HUES64 (cell line): ENCODE results near the gene BIRC3.

Experiments
- H3K27ac ChIP-seq: 2 replicates; pipeline ENCODE4 v1.7.0; 2013; ENCODE audit warnings: low read depth, low read length, inconsistent platforms
- H3K27me3 ChIP-seq: 2 replicates; pipeline ENCODE4 v1.6.1; 2013; ENCODE audit warnings: mild to moderate bottlenecking, low read length; ENCODE audit not compliant: insufficient read depth
- H3K36me3 ChIP-seq: 2 replicates; pipeline ENCODE4 v1.6.1; 2013; ENCODE audit warnings: mild to moderate bottlenecking, low read length; ENCODE audit not compliant: insufficient read depth
- H3K4me1 ChIP-seq: 2 replicates; pipeline ENCODE4 v1.6.1; 2013; ENCODE audit warnings: mild to moderate bottlenecking, low read length, moderate library complexity; ENCODE audit not compliant: insufficient read depth
- H3K4me3 ChIP-seq: 2 replicates; pipeline ENCODE4 v1.5.1; 2013; ENCODE audit warnings: mild to moderate bottlenecking, low read length, moderate library complexity
- H3K9ac ChIP-seq: 2 replicates; pipeline ENCODE4 v1.6.1; 2013; ENCODE audit warnings: mild to moderate bottlenecking, low read depth, low read length
- H3K9me3 ChIP-seq: 2 replicates; pipeline ENCODE4 v1.6.1; 2013; ENCODE audit warnings: low read depth, low read length; ENCODE audit not compliant: insufficient read depth
- WGBS: fragments of 150-250, 120-280 bp; methylation state at CpG from one replicate; pipeline ENCODE4 v1.1.7; 2013; ENCODE audit warnings: missing lambda C conversion rate; 5-methylcytosine and 5-hydroxymethylcytosine counted together

Gene BIRC3

GRCh38 chr11:102280245-102280833 lies 36.9 kb upstream of the BIRC3 start:
- Histone ChIP-seq H3K36me3 (no peaks in the 10 kb centered on the region), H3K4me1 (peaks cover 25% of the 10 kb centered on the region), H3K9me3 (no peaks in the 10 kb centered on the region), H3K27me3 (no peaks in the 10 kb centered on the region), H3K27ac (peak overlapping the region; percentile 72; the same call in 1 of the 2 replicates), H3K9ac (no peak overlapping the region), H3K4me3 (peak overlapping the region; percentile 22; the same call in 1 of the 2 replicates)
- 37% methylated on average over 2 of the region's 4 CpGs for WGBS

- no peak overlapping the region for H3K4me3 ChIP-seq
- H3K9me3 ChIP-seq: no peaks in the 10 kb centered on the region
- no peak overlapping the region for H3K9ac ChIP-seq
- no peaks in the 10 kb centered on the region for H3K27me3 ChIP-seq
- WGBS: 100% methylated on average over 1 of the region's 1 CpG
- H3K27ac ChIP-seq: no peak overlapping the region
- peaks cover 25% of the 10 kb centered on the region for H3K4me1 ChIP-seq
- no peaks in the 10 kb centered on the region for H3K36me3 ChIP-seq
These were observed 34.2 kb upstream of the BIRC3 start for GRCh38 chr11:102283116-102283485.

GRCh38 chr11:102284008-102284407 lies 33.3 kb upstream of the BIRC3 start:
- Histone ChIP-seq H3K27ac (no peak overlapping the region), H3K9ac (no peak overlapping the region), H3K9me3 (no peaks in the 10 kb centered on the region), H3K4me3 (no peak overlapping the region), H3K4me1 (peaks cover 23% of the 10 kb centered on the region), H3K36me3 (no peaks in the 10 kb centered on the region), H3K27me3 (no peaks in the 10 kb centered on the region)
- WGBS: 97% methylated on average over 3 of the region's 3 CpGs

- no peaks in the 10 kb centered on the region for H3K36me3 ChIP-seq
- no peak overlapping the region for H3K4me3 ChIP-seq
- no peaks in the 10 kb centered on the region for H3K4me1 ChIP-seq
- no peak overlapping the region for H3K9ac ChIP-seq
- H3K27me3 ChIP-seq: no peaks in the 10 kb centered on the region
- H3K9me3 ChIP-seq: no peaks in the 10 kb centered on the region
- H3K27ac ChIP-seq: no peak overlapping the region
- 96% methylated on average over 3 of the region's 3 CpGs for WGBS
These were observed 31.0 kb upstream of the BIRC3 start for GRCh38 chr11:102286292-102286691.

GRCh38 chr11:102287964-102288724 lies 29.1 kb upstream of the BIRC3 start:
- Histone ChIP-seq H3K9me3 (no peaks in the 10 kb centered on the region), H3K9ac (no peak overlapping the region), H3K36me3 (no peaks in the 10 kb centered on the region), H3K27me3 (no peaks in the 10 kb centered on the region), H3K27ac (no peak overlapping the region), H3K4me1 (no peaks in the 10 kb centered on the region), H3K4me3 (no peak overlapping the region)
- WGBS: 59% methylated on average over 13 of the region's 13 CpGs

- Histone ChIP-seq H3K27ac (no peak overlapping the region), H3K9me3 (no peaks in the 10 kb centered on the region), H3K9ac (no peak overlapping the region)
These were observed 28.6 kb upstream of the BIRC3 start for GRCh38 chr11:102288725-102289083.

GRCh38 chr11:102289592-102289991 lies 27.7 kb upstream of the BIRC3 start:
- no peak overlapping the region for H3K4me3 ChIP-seq
- H3K36me3 ChIP-seq: no peaks in the 10 kb centered on the region
- H3K4me1 ChIP-seq: no peaks in the 10 kb centered on the region
- no peak overlapping the region for H3K9ac ChIP-seq
- 58% methylated on average over 3 of the region's 3 CpGs for WGBS
- no peaks in the 10 kb centered on the region for H3K9me3 ChIP-seq
- no peak overlapping the region for H3K27ac ChIP-seq
- H3K27me3 ChIP-seq: no peaks in the 10 kb centered on the region

More at GRCh38 chr11:102288725-102289083, 28.6 kb upstream of the BIRC3 start:
- Histone ChIP-seq H3K36me3 (no peaks in the 10 kb centered on the region), H3K4me1 (no peaks in the 10 kb centered on the region), H3K4me3 (no peak overlapping the region), H3K27me3 (no peaks in the 10 kb centered on the region)
- 96% methylated on average over 3 of the region's 3 CpGs for WGBS

- no peak overlapping the region for H3K27ac ChIP-seq
- H3K36me3 ChIP-seq: no peaks in the 10 kb centered on the region
- H3K4me3 ChIP-seq: no peak overlapping the region
- WGBS: 91% methylated on average over 1 of the region's 1 CpG
- no peaks in the 10 kb centered on the region for H3K9me3 ChIP-seq
- H3K9ac ChIP-seq: no peak overlapping the region
- no peaks in the 10 kb centered on the region for H3K4me1 ChIP-seq
- no peaks in the 10 kb centered on the region for H3K27me3 ChIP-seq
These were observed 25.5 kb upstream of the BIRC3 start for GRCh38 chr11:102291831-102292230.

- no peaks in the 10 kb centered on the region for H3K27me3 ChIP-seq
- no peaks in the 10 kb centered on the region for H3K9me3 ChIP-seq
- no peak overlapping the region for H3K4me3 ChIP-seq
- H3K9ac ChIP-seq: no peak overlapping the region
- H3K27ac ChIP-seq: no peak overlapping the region
- no peaks in the 10 kb centered on the region for H3K4me1 ChIP-seq
- H3K36me3 ChIP-seq: no peaks in the 10 kb centered on the region
- WGBS: 93% methylated on average over 5 of the region's 6 CpGs
These were observed 24.4 kb upstream of the BIRC3 start for GRCh38 chr11:102292933-102293332.

- H3K4me1 ChIP-seq: no peaks in the 10 kb centered on the region
- H3K27me3 ChIP-seq: no peaks in the 10 kb centered on the region
- no peaks in the 10 kb centered on the region for H3K36me3 ChIP-seq
- WGBS: 63% methylated on average over 4 of the region's 6 CpGs
- no peak overlapping the region for H3K4me3 ChIP-seq
- no peaks in the 10 kb centered on the region for H3K9me3 ChIP-seq
- H3K27ac ChIP-seq: no peak overlapping the region
- H3K9ac ChIP-seq: no peak overlapping the region
These were observed 23.2 kb upstream of the BIRC3 start for GRCh38 chr11:102293873-102294601.

GRCh38 chr11:102295045-102295444 lies 22.2 kb upstream of the BIRC3 start:
- WGBS: 83% methylated on average over 2 of the region's 2 CpGs
- Histone ChIP-seq H3K9me3 (no peaks in the 10 kb centered on the region), H3K4me1 (no peaks in the 10 kb centered on the region), H3K27ac (no peak overlapping the region), H3K9ac (no peak overlapping the region), H3K27me3 (no peaks in the 10 kb centered on the region), H3K36me3 (no peaks in the 10 kb centered on the region), H3K4me3 (no peak overlapping the region)
